Medulla oblongata (tissue), 1 donor: ENCODE results near the gene RARRES2.
"Not testable (repeated sequence)": the region's sequence is repeated elsewhere in the genome, so short reads cannot be mapped to it uniquely, and the experiment has no call there.

Experiments used
- DNase-seq: peaks from one replicate; pipeline ENCODE4 v3.0.0-alpha.2; 2015; ENCODE audit errors: extremely low spot score

The RARRES2 gene

GRCh38 chr7:150317748-150318444 lies 23.5 kb downstream of the RARRES2 start:
- no peak for DNase-seq

- DNase-seq = not testable (repeated sequence)
Measured at GRCh38 chr7:150316987-150317386, 24.4 kb downstream of the RARRES2 start.

- no peak for DNase-seq
Measured at GRCh38 chr7:150314639-150315239, 26.7 kb downstream of the RARRES2 start.

GRCh38 chr7:150313870-150314269 lies 27.6 kb downstream of the RARRES2 start:
- DNase-seq = no peak

GRCh38 chr7:150313367-150313809 lies 28.0 kb downstream of the RARRES2 start:
- no peak for DNase-seq

DNA sequence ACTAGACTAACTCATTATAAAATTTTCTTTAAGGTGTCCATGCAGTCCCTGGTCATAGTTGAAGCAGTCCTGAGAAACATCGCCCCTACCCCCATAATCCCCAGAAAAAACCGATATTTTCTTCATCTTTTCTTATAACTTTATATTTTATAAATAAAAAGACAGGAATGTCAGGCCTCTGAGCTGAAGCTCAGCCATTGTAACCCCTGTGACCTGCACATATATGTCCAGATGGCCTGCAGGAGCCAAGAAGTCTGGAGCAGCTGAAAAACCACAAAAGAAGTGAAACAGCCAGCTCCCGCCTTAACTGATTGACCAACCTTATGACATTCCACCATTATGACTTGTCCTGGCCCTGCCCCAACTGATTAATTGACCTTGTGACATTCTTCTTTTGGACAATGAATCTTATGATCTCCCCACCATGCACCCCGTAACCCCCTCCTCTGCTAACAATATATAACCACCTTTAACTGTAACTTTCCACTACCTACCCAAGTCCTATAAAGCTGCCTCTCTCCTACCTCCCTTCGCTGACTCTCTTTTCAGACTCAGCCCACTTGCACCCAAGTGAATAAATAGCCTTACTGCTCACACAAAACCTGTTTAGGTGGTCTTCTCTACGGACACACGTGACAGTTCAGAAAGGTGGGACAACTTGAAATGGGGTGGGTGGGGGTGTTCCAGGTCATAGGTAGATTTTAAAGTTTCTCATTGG lies 28.6 kb downstream of the RARRES2 start:
- DNase-seq = not testable (repeated sequence)

DNA sequence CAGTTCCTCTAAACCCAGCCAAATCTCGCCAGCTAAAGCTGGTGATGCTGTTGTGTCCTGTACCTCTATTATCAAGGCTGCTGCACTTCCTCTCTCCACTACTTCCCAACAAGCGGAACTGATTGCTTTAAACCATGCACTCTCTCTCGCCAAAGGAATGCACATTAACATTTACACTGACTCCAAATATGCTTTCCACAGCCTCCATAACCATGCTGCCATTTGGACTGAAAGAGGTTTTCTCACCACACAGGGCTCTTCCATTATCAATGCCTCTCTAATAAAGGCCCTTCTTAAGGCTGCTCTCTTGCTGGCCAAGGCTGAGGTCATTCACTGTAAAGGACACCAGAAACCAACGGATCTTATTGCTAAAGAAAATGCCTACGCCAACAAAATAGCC lies 29.7 kb downstream of the RARRES2 start:
- DNase-seq = no peak

GRCh38 chr7:150311146-150311545 lies 30.3 kb downstream of the RARRES2 start:
- no peak for DNase-seq

DNA sequence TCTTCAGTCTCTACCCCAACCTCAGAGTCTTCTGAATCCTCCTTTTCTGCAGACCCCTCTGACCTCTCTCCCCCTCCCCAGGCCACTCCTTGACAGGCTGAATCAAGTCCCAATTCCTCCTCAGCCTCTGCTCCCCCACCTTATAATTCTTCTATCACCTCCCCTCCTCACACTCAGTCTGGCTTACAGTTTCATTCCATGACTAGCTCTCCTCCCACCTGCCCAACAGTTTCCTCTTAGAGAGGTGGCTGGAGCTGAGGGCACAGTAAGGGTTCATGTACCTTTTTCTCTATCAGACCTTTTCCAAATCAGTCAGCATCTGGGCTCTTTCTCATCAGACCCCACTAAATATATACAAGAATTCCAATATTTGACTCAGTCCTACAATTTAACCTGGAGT lies 32.9 kb downstream of the RARRES2 start:
- DNase-seq = no peak

- DNase-seq = no peak
Measured at GRCh38 chr7:150307904-150308303, 33.5 kb downstream of the RARRES2 start.

DNA sequence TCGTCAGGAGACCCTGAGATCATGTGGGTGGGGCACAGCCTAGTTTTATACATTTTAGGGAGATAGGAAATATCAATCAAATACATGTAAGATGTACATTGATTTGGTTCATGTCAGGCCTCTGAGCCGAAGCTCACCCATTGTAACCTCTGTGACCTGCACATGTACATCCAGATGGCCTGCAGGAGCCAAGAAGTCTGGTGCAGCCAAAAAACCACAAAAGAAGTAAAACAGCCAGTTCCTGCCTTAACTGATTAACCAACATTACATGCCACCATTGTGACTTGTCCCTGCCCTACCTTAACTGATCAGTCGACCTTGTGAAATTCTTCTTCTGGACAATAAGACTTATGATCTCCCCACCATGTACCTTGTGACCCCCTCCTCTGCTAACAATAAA lies 34.3 kb downstream of the RARRES2 start:
- no peak for DNase-seq

- DNase-seq = not testable (repeated sequence)
Measured at GRCh38 chr7:150306377-150306776, 35.1 kb downstream of the RARRES2 start.

GRCh38 chr7:150305903-150306284 lies 35.5 kb downstream of the RARRES2 start:
- DNase-seq = not testable (repeated sequence)

DNA sequence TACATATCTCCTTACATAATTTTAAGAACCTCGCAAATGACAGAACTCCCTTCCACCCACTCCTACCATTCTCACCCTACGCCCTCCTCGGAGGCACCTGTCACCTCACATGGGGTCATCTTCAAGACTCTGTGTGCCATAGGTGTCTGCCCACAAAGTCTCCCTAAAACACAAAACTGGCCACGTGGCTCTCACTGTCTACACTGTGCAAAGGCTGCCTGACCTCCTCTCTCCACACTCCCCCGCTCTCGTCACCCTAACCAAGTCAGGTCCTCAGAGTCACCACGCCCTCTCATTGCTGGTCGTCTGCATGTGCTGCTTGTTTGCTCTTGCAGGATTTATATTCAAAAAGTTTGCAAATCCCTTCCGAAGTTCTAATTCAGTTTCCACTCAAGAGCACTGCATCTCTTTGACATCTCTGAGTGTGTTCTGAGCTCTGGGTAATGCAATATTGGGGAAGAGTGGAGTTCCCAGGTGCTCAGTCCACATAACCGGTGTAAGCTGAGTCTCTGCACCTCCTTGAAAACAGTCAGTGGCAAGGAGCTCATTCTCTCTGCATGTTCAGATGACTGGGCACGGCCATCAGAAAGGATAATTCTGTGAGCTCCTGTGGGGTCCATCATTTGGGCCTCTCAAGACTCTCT lies 36.0 kb downstream of the RARRES2 start:
- not testable (repeated sequence) for DNase-seq

- DNase-seq = not testable (repeated sequence)
Measured at GRCh38 chr7:150304499-150305258, 36.8 kb downstream of the RARRES2 start.

- not testable (repeated sequence) for DNase-seq
Measured at GRCh38 chr7:150302908-150303310, 38.5 kb downstream of the RARRES2 start.

DNA sequence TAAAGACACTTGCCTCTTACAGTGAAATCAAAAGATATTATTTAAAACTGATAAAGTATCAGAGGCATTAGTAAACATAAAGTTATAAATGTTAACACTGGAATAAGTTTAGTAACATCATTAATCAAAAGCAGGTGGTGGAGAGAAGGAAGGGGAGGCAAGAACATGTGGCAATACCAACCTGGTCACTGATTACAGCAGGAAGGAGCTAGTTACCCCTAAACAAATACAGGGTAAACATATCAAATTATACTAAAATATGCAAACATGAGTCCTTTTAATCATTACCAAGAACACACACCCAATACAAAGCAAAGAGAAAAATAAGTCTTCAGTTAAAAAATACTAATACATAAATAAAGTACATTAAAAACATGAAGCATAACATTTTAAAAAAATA lies 43.5 kb downstream of the RARRES2 start:
- not testable (repeated sequence) for DNase-seq

GRCh38 chr7:150296802-150297201 lies 44.6 kb downstream of the RARRES2 start:
- DNase-seq = not testable (repeated sequence)

DNA sequence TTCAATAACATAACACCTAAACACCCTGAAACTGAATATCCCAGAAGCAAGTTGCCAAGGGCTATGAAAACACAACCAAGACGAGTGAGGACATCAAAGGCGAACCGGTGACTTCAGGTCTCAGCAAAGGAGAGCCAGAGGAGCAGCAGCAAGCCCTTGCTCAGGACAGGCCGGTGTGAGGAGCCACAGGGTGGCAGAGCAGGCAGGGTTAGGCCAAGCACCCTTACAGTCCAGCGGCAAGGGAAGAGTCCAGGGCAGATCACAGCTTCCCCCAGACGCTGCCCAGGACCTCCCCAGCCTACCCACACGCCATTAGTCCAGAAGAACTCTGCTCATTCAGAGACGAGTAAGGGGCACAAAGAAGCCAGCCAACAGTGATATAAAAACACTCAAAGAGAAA lies 45.8 kb downstream of the RARRES2 start:
- DNase-seq = not testable (repeated sequence)

DNA sequence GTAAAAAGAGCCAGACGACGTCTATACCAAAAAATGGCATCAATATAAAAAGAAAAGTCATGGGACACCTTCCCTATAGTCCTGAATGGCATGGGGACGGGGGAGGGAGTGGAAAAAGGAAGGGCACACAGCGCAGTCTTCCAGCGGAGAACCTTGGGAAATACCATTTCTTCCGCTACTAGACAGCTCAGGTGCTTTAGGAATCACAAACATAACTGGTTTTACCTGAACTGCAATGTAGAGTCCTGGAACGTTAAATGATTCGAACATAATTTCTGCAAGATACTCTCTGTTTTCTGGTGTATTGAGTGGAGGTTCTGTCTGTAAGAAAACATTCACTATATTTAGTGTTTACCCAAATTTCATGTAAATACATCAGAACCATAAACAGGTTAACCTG lies 46.4 kb downstream of the RARRES2 start:
- DNase-seq = not testable (repeated sequence)

DNA sequence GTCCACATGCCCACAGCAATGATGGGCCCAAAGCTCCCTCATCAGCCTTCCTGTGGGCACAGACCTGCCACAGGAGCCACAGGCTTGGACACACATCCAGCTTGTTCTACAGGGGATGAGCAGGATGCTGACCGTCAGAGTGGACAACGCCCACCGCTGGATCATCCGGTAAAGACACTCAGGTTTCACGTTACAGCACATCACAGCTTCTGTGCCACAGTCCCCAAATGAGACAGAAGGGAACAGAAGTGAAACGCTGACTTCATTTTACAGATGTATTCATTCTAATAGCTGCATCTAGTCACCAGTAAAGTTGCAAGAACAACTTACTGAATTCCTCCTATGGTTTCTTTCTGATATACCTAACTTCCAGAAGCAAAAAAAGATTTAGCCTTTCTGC lies 51.1 kb downstream of the RARRES2 start:
- DNase-seq = not testable (repeated sequence)
